ENCODE results near the gene RALY.

The RALY gene

GRCh38 chr20:34084227-34084923 is 90.7 kb downstream of the RALY start:
- DNase-seq = no peak

- DNase-seq = no peak
Observed at GRCh38 chr20:34085544-34086040, 91.9 kb downstream of the RALY start.

- DNase-seq = no peak
Observed at GRCh38 chr20:34088305-34089174, 94.8 kb downstream of the RALY start.

DNA sequence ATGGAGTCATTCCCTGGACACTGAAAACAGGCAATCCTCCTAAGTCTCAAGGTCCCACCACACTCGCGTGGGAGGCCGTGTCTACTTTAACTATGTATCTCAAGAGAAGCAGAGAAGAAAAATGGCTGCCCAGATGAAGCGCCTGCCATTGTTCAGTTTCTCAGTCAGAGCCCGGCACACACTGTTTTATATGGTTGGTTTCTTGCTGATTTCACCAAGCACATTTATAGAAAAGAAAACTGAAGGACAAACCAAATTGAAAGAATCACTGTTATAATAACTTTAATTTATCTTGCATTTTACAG is 95.4 kb downstream of the RALY start:
- DNase-seq = no peak

DNA sequence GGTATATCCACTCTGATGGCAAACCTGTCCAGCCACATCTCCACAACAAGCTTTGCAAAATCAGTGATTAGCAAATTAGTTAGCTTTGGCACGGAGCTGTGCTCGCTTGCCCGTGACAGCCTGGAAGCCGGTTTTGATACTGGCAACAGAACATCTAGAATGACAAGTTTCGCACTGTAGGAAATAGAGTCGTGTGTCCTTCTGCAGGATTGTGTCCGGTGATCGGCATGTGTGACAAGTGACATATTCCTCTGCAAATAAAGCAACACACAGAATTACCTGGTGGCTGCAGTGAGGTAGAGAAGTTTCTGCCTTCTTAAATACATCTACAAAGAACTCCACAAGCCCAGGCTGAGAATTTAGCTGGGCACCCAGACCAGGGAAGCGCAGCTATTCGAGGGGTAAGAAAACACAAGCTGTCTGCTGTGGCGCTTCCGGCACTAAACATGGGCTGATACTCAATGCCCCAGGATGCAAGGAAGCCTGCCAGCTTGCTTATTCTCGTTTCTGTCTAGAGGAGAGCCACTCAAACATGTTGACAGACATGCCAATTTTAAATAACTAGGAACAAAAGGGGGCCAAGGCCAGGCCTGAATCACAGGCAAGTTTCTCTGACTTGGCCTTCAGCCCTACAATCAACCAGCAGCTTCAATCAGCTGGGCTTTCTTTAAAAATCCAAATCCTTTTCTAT is 96.1 kb downstream of the RALY start:
- DNase-seq = no peak

GRCh38 chr20:34090645-34091044 is 96.9 kb downstream of the RALY start:
- no peak for DNase-seq

DNA sequence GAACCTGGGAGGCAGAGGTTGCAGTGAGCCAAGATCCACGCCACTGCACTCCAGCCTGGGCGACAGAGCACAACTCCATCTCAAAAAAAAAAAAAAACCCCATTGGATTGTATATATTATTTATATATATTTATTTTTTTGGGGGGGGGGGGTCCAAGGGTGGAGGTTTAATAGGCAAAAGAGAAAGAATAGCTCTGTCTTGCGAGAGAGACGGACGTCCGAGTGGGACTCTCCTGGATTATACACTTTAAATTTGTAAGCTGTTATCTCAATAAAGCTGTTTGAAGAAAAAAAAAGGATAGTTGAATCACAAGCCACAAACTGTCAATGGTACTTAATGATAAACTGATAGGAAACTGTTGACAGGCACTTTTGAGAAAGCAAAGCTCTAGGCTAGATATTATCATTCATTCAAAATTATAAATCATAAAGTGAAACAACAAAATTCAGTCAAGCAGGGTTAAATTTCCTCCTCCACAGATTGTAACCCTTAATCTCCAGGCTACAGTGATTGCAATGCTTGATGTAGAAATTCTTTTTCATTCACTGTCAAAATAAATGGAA is 98.0 kb downstream of the RALY start:
- no peak for DNase-seq

DNA sequence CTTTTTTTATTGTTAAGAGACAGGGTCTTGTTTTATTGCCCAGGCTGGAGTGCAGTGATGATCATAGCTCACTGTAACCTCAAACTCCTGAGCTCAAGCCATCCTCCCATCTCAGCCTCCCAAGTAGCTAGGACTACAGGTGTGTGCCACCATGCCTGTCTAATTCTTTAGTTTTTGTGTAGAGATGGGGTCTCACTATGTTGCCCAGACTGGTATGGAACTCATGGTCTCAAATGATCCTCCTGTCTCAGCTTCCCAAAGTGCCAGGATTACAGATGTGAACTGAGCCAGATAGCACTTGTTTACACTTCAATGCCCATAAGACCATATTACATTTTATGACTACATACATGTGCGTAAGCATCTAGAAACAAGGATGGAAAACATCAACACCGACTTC is 100.2 kb downstream of the RALY start:
- DNase-seq = no peak

GRCh38 chr20:34095825-34096224 is 102.1 kb downstream of the RALY start:
- no peak for DNase-seq

DNA sequence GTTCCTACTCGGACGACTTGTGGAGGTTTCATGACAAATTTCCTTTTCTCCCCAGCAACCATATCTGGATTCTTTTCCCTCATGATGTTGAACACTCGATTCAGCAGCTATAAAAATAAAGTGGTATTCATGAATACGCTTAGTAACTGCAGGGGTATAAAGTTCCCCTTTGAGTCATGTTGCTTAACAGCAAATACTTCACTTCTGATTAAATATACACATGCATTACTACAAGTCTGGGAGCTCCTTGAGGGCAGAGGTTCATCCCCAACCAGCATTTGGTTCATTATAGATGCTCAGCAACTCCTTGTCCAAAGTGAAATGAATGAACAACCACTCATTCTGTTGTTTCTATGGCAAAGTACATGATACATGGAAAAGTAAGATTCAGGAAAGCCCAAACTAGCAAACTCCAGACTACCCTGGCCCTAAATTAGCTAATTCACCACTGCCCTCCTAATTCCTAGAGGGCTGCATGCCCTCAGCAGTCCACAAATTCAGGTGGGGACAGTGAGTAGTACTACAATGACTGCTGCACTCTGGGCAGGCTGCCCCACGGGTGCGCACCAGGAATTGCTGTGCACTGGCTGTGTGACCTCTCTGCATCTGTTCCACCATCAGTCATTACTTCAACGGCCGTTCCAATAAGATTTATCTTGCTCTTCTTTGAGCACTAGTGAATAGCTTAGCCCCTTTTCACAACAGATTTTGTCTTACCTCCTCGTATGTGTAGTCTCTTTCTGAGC is 103.2 kb downstream of the RALY start:
- DNase-seq = no peak

DNA sequence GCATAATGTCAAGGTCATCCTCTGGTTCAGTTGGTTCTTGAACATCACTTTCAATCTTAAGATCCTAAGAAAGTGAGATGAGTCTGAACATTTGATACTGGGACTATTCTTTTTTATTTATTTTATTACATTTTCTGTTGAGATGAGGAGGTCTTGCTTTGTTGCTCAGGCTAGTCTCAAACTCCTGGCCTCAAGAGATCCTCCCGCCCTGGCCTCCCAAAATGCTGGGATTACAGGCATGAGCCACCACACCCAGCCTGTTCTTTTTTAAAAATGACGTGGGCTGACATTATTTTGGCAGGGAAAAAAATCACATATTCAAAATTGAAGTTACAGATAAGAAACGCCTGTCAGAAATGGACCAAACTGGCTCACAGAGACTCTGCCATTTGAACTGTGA is 104.9 kb downstream of the RALY start:
- DNase-seq = no peak

DNA sequence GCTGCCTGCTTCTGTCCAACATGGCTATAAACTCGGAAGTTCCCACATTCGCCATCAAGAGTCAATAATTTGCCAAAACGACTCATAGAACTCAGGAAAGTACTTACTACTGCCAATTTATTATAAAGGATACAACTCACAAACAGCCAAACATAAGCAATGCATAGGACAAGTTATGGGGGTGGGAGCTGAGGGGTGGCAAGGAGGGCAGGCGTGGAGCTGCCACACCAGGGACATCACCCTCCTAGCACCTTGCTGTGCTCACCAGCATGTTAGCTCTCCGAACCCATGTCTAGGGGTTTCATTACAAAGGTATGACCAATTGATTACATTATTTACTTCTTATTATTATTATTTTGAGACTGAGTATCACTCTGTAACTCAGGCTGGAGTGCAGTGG is 106.0 kb downstream of the RALY start:
- DNase-seq = no peak

- no peak for DNase-seq
Observed at GRCh38 chr20:34100576-34100975, 106.9 kb downstream of the RALY start.

DNA sequence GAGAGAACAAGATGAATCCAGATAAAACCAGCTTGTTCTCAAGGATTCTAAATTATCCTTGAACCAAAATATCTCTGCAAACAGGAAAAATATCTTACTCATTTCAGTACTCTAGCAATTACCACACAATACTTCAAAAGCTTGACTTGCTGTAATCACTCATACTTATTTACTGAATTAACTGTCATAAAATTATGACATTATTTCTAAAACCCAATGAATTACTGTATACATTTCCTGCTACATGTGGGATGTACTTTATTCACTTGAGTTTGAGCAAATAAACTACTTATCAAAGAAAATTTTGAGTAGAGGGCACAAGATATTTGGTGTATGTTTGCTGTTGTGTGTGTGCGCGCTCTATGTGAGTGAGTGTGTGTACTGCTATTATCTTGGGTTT is 108.6 kb downstream of the RALY start:
- DNase-seq = no peak

GRCh38 chr20:34104059-34104458 is 110.3 kb downstream of the RALY start:
- no peak for DNase-seq

- DNase-seq = no peak
Observed at GRCh38 chr20:34105978-34106675, 112.4 kb downstream of the RALY start.

GRCh38 chr20:34108616-34109174 is 115.0 kb downstream of the RALY start:
- DNase-seq = no peak

- DNase-seq = no peak
Observed at GRCh38 chr20:34109442-34109841, 115.7 kb downstream of the RALY start.

GRCh38 chr20:34110025-34110744 is 116.5 kb downstream of the RALY start:
- no peak for DNase-seq

DNA sequence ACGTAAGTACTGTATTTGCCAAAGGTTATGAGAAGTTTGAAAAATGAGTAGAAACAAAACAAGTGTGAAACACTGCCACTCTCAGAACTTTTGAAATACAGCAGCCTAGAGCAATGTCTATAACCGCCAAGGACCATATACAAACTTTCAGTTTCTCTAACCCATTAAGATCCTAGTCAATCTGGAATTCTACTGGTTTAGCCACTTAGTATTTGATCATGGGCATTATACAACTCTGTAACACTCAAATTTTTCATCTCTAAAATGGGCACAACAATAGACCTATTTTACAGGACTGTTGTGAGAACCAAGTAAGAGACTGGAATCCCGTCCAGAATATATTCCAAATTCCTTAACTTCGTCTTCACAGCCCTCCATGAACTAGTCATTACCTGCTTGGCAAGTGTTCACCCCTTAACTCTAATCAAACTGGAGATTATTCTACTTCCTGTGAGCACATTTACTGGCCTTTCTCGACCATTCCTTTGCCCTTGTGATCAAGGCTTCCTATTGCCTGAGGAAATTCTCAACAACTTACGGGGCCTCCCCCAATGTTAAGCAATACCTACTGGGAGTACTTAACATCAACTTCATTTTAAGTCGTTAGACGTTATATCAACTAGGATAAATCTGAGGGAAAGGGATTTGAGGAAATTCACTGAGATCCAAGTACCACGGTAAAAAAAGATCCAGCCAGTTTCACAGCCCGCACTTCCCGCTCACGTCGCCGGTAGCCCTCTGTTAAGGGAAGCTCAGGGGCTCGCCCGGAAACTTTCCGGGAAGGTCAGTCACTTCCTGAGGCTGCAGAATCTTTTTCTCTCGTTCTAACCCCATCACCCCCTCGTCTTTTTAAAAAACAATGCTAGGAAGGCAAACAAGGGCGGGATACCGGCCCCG is 117.3 kb downstream of the RALY start:
- peak in 1 of 2 experiments; percentile 71 for DNase-seq
